Activated T-helper 1 cell treated with anti-CD3 and anti-CD28 coated beads, Interleukin-12 subunit alpha, Interleukin-12 subunit beta, Interleukin-2, Interleukin-4 antibody, amounts not matched to agents 30 ng/mL and 10 ng/mL and 1 ng/mL, durations not matched to agents 14 hours and 24 hours and 36 hours (primary cell): Measurements from ENCODE around the gene MKRN2. TPM values are rescaled to one million over a fixed set of nuclear protein-coding genes. Genes with fewer than 3 reads are reported as not detected.
"Not testable (repeated sequence)": the region's sequence is repeated elsewhere in the genome, so short reads cannot be mapped to it uniquely, and the experiment has no call there.

ENCODE experiments used
- DNase-seq: peaks from one replicate; pipeline ENCODE4 v3.0.0; 2021; ENCODE audit warnings: low spot score
- H3K27ac Mint-ChIP-seq: one replicate; pipeline ENCODE4 v1.8.0; 2021; ENCODE audit warnings: mild to moderate bottlenecking, mixed read lengths
- H3K27me3 Mint-ChIP-seq: one replicate; pipeline ENCODE4 v1.8.0; 2022; ENCODE audit warnings: mild to moderate bottlenecking, moderate library complexity, mixed read lengths; ENCODE audit not compliant: insufficient read depth
- H3K36me3 Mint-ChIP-seq: one replicate; pipeline ENCODE4 v1.8.0; 2021; ENCODE audit warnings: low read depth, mixed read lengths
- H3K4me1 Mint-ChIP-seq: one replicate; pipeline ENCODE4 v1.8.0; 2021; ENCODE audit warnings: low read depth, mixed read lengths
- H3K4me3 Mint-ChIP-seq: one replicate; pipeline ENCODE4 v1.8.0; 2021; ENCODE audit warnings: mild to moderate bottlenecking, moderate library complexity, mixed read lengths
- H3K9me3 Mint-ChIP-seq: one replicate; pipeline ENCODE4 v1.8.0; 2021; ENCODE audit warnings: mixed read lengths
- intact Hi-C: fragments of 100-400 bp; cut with micrococcal nuclease; formaldehyde crosslinking; loops from one replicate; pipeline ENCODE4 v1.15.1; 2024
- total RNA-seq: library from RNA; stranded (reverse); gene quantifications from 2 replicates; pipeline ENCODE4 v1.2.3, GENCODE V29; 2022

Gene MKRN2
- total RNA-seq, 1 donor from 2014 or later: 28.6 TPM

DNA sequence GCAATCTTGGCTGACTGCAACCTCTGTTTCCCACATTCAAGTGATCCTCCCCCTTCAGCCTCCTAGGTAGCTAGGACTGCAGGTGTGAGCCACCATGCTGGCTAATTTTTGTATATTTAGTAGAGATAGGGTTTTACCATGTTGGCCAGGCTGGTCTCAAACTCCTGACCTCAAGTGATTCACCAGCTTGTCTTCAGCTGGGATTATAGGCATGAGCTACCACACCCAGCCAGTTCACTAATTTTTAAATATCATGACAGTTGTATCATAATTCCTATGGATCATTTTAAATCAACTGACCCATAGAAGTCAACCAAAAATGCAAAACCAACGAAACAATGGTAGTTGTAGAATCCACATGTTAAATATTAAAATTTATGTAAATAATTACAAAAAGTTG lies 71.9 kb downstream of the MKRN2 start:
- Mint-ChIP-seq H3K36me3 (peaks cover 6% of the 10 kb centered on the region), H3K4me1 (peaks cover 30% of the 10 kb centered on the region), H3K9me3 (no peaks in the 10 kb centered on the region), H3K4me3 (no peak overlapping the region), H3K27me3 (no peaks in the 10 kb centered on the region), H3K27ac (no peak overlapping the region)
- intact Hi-C loops: loop anchor here (5.0 kb wide), 1 partner anchor 33 kb away; the partner anchor contains the start of gene RAF1
- DNase-seq: no peak

DNA sequence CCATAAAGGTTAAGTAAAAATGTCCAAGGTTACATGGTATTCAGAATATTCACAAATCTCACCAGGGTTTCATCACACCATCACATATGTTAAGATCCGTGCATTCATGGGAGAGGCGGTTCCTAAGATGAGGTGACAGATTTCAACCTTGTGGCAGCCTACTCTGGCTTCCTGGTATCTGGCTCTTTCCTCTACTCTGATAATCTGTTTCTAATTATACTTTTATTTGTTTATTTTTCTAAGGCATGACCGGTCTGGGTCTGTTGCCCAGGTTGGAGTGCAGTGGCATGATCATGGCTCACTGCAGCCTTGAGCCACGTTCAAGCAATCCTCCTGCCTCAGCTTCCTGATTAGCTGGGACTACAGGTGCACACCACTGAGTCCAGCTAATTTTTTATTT lies 72.7 kb downstream of the MKRN2 start:
- Mint-ChIP-seq H3K27me3 (no peaks in the 10 kb centered on the region), H3K4me3 (no peak overlapping the region), H3K27ac (no peak overlapping the region), H3K4me1 (peaks cover 30% of the 10 kb centered on the region), H3K36me3 (peaks cover 6% of the 10 kb centered on the region), H3K9me3 (no peaks in the 10 kb centered on the region)
- DNase-seq: no peak
- intact Hi-C loops: loop anchor here (5.0 kb wide), 1 partner anchor 33 kb away; the partner anchor contains the start of gene RAF1

- intact Hi-C loops: no loop called here
- H3K4me1 Mint-ChIP-seq: peaks cover 27% of the 10 kb centered on the region
- H3K36me3 Mint-ChIP-seq: peaks cover 6% of the 10 kb centered on the region
- H3K27me3 Mint-ChIP-seq: no peaks in the 10 kb centered on the region
- no peak for DNase-seq
- no peak overlapping the region for H3K27ac Mint-ChIP-seq
- H3K4me3 Mint-ChIP-seq: no peak overlapping the region
- no peaks in the 10 kb centered on the region for H3K9me3 Mint-ChIP-seq
These were observed 73.4 kb downstream of the MKRN2 start for GRCh38 chr3:12630292-12630691.

DNA sequence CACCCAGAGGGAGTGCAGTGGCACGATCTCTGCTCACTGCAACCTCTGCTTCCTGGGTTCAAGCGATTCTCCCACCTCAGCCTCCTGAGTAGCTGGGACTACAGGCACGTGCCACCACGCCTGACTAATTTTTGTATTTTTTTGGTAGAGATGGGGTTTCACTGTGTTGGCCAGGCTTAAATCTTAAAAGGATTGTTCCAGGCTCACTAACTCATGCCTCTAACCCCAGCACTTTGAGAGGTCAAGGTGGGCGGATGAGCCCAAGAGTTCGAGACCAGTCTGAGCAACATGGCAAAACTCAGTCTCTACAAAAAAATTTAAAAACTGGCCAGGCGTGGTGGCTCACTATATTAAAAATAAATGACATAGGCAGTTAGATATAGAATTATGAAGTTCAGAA lies 74.0 kb downstream of the MKRN2 start:
- H3K4me3 Mint-ChIP-seq, H3K9me3 Mint-ChIP-seq, DNase-seq, intact Hi-C loops, H3K27me3 Mint-ChIP-seq, H3K36me3 Mint-ChIP-seq, H3K27ac Mint-ChIP-seq: not testable (repeated sequence)
- H3K4me1 Mint-ChIP-seq: peaks cover 22% of the 10 kb centered on the region

GRCh38 chr3:12632523-12632922 lies 75.6 kb downstream of the MKRN2 start:
- no peaks in the 10 kb centered on the region for H3K9me3 Mint-ChIP-seq
- no peak for DNase-seq
- no peaks in the 10 kb centered on the region for H3K27me3 Mint-ChIP-seq
- no peak overlapping the region for H3K4me3 Mint-ChIP-seq
- intact Hi-C loops: no loop called here
- no peak overlapping the region for H3K27ac Mint-ChIP-seq
- H3K4me1 Mint-ChIP-seq: peaks cover 15% of the 10 kb centered on the region
- H3K36me3 Mint-ChIP-seq: peaks cover 6% of the 10 kb centered on the region

DNA sequence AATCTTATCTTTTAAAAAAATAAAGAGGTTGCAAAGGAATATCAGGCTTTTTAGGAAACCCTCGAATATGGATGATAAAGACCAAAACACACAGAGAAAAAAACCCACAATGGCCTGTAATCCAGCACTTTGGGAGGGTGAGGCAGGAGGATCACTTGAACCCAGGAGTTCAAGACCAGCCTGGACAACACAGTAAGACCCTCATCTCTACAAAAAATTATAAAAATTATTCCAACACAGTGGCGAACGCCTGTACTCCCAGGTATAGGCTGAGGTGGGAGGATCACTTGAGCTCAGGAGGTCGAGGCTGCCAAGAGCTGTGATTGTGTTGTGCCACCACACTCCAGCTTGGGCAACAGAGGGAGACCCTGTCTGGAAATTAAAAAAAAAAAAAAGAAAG lies 76.2 kb downstream of the MKRN2 start:
- Mint-ChIP-seq H3K9me3 (no peaks in the 10 kb centered on the region), H3K27ac (no peak overlapping the region), H3K4me3 (no peak overlapping the region), H3K27me3 (no peaks in the 10 kb centered on the region), H3K36me3 (peaks cover 8% of the 10 kb centered on the region), H3K4me1 (peaks cover 15% of the 10 kb centered on the region)
- intact Hi-C loops: no loop called here
- no peak for DNase-seq

Other genes starting within 250 kb of the MKRN2 start
- 33.4 and 33.5 TPM in 2 replicates for gene TSEN2, start 72.6 kb upstream of the MKRN2 start, total RNA-seq
- not detected in 2 replicates for gene MKRN2OS, start 11.6 kb upstream of the MKRN2 start, total RNA-seq
- gene RAF1, start 107.0 kb downstream of the MKRN2 start, total RNA-seq: 91.0 and 91.6 TPM in 2 replicates
- not detected in 2 replicates for gene TMEM40, start 202.2 kb downstream of the MKRN2 start, total RNA-seq
- 0.29 TPM in 2 replicates for gene CAND2, start 239.6 kb downstream of the MKRN2 start, total RNA-seq